GM23338 (cell line): Measurements from ENCODE around the gene LGALS8. TPM values are rescaled to one million over a fixed set of nuclear protein-coding genes. Genes with fewer than 3 reads are reported as not detected.

ENCODE experiments used
- ATAC-seq: fragments of 200-7000 bp; cut with Tn5 transposase; 3 replicates; pipeline ENCODE4 v1.9.1; 2020
- DNase-seq: peaks from one replicate; pipeline ENCODE4 v3.0.0-alpha.2; 2015; ENCODE audit warnings: low spot score
- H2AFZ ChIP-seq: fragments of 200-600 bp; sonication (generic); 2 replicates; pipeline ENCODE4 v1.8.0; 2016; ENCODE audit warnings: antibody characterized with exemption, mild to moderate bottlenecking, moderate library complexity
- H3F3A ChIP-seq: fragments of 200-600 bp; sonication (generic); replicated peaks from 2 replicates; pipeline ENCODE4 v1.8.0; 2017; ENCODE audit warnings: antibody characterized with exemption, mixed run types, low read depth
- H3K27ac ChIP-seq: fragments of 200-600 bp; sonication (generic); 2 replicates; pipeline ENCODE4 v1.6.1; 2016; ENCODE audit warnings: low read depth
- H3K27me3 ChIP-seq: fragments of 200-600 bp; sonication (generic); 2 replicates; pipeline ENCODE4 v1.8.0; 2016; ENCODE audit warnings: mild to moderate bottlenecking, mixed run types, moderate library complexity; ENCODE audit not compliant: insufficient read depth
- H3K36me3 ChIP-seq: fragments of 200-600 bp; sonication (generic); 2 replicates; pipeline ENCODE4 v1.8.0; 2016; ENCODE audit warnings: mild to moderate bottlenecking; ENCODE audit not compliant: insufficient read depth
- H3K4me1 ChIP-seq: fragments of 200-600 bp; sonication (generic); 2 replicates; pipeline ENCODE4 v1.8.0; 2016; ENCODE audit warnings: mild to moderate bottlenecking, moderate library complexity; ENCODE audit not compliant: insufficient read depth
- H3K4me2 ChIP-seq: fragments of 200-600 bp; sonication (generic); 2 replicates; pipeline ENCODE4 v1.7.1; 2017; ENCODE audit warnings: mixed run types
- H3K4me3 ChIP-seq: fragments of 200-600 bp; sonication (generic); 2 replicates; pipeline ENCODE4 v1.6.1; 2016; ENCODE audit warnings: mixed run types
- H3K79me2 ChIP-seq: fragments of 200-600 bp; sonication (generic); replicated peaks from 2 replicates; pipeline ENCODE4 v1.8.0; 2017; ENCODE audit warnings: mild to moderate bottlenecking; ENCODE audit not compliant: insufficient read depth
- H3K9me2 ChIP-seq: fragments of 200-600 bp; sonication (generic); 2 replicates; pipeline ENCODE4 v1.8.0; 2017; ENCODE audit not compliant: insufficient read depth
- H4K20me1 ChIP-seq: fragments of 200-600 bp; sonication (generic); replicated peaks from 2 replicates; pipeline ENCODE4 v1.8.0; 2017; ENCODE audit warnings: mild to moderate bottlenecking; ENCODE audit not compliant: insufficient read depth
- H3K27ac Mint-ChIP-seq: 2 replicates; pipeline ENCODE4 v1.8.0; 2020; ENCODE audit warnings: inconsistent platforms, mild to moderate bottlenecking, moderate library complexity, mixed read lengths
- H3K27me3 Mint-ChIP-seq: 3 replicates; pipeline ENCODE4 v1.8.0; 2022; ENCODE audit warnings: low read depth, mild to moderate bottlenecking, moderate library complexity, mixed read lengths, inconsistent platforms; ENCODE audit not compliant: insufficient read depth, poor library complexity
- H3K36me3 Mint-ChIP-seq: 3 replicates; pipeline ENCODE4 v1.8.0; 2021; ENCODE audit warnings: low read depth, mild to moderate bottlenecking, inconsistent platforms, moderate library complexity, mixed read lengths
- H3K4me1 Mint-ChIP-seq: 3 replicates; pipeline ENCODE4 v1.8.0; 2020; ENCODE audit warnings: mild to moderate bottlenecking, inconsistent platforms, mixed read lengths
- H3K4me3 Mint-ChIP-seq: 3 replicates; pipeline ENCODE4 v1.8.0; 2021; ENCODE audit warnings: moderate library complexity, mild to moderate bottlenecking, inconsistent platforms, mixed read lengths
- H3K9me3 Mint-ChIP-seq: 3 replicates; pipeline ENCODE4 v1.8.0; 2020; ENCODE audit warnings: moderate library complexity, mild to moderate bottlenecking, inconsistent platforms, mixed read lengths
- EZH2phosphoT487 ChIP-seq: fragments of 200-600 bp; sonication (generic); IDR thresholded peaks from one replicate; pipeline ENCODE4 v1.8.1; 2018; ENCODE audit warnings: antibody characterized with exemption; ENCODE audit not compliant: unreplicated experiment
- JUNB ChIP-seq: IDR thresholded peaks from one replicate; pipeline ENCODE4 v1.6.1; 2016; ENCODE audit warnings: antibody characterized with exemption; ENCODE audit not compliant: unreplicated experiment
- NANOG ChIP-seq: IDR thresholded peaks from 2 replicates; pipeline ENCODE4 v1.6.1; 2016; ENCODE audit warnings: antibody characterized with exemption, borderline replicate concordance
- POLR2AphosphoS5 ChIP-seq: IDR thresholded peaks from 2 replicates; pipeline ENCODE4 v1.6.1; 2016; ENCODE audit warnings: antibody characterized with exemption, low read depth
- ZNF114 ChIP-seq: fragments of 250-450 bp; sonication (Bioruptor Pico); IDR thresholded peaks from 2 replicates; pipeline ENCODE4 v1.5.0; 2020; ENCODE audit warnings: mild to moderate bottlenecking, moderate library complexity
- ZNF331 ChIP-seq: fragments of 250-450 bp; sonication (Bioruptor Pico); IDR thresholded peaks from 2 replicates; pipeline ENCODE4 v1.5.0; 2020; ENCODE audit warnings: low read depth, mild to moderate bottlenecking, moderate library complexity
- polyA plus RNA-seq: library from polyadenylated mRNA; unstranded; fragments of >200 nt; fragmentation: Nextera tagmentation; extraction: Ambion mirVana; gene quantifications from 2 replicates; pipeline ENCODE4 v1.2.1, GENCODE V29; 2016
- total RNA-seq: library from RNA; depleted of rRNA; stranded (reverse); fragments of >200 nt; shearing (Covaris generic); gene quantifications from 2 replicates; pipeline ENCODE4 v1.2.3, GENCODE V29; 2014
- TF ChIP-seq, protein P1 (sequence below): fragments of 250-450 bp; sonication (Bioruptor Pico); IDR thresholded peaks from 2 replicates; pipeline ENCODE4 v1.5.0; 2020; ENCODE audit warnings: mild to moderate bottlenecking, moderate library complexity

The LGALS8 gene
- total and polyA plus RNA-seq, 2 experiments from 2014 or later, result 10.1 to 11.5 TPM

- Mint-ChIP-seq H3K36me3 (no peaks in the 10 kb centered on the region), H3K27me3 (peaks cover 4% of the 10 kb centered on the region), H3K9me3 (no peaks in the 10 kb centered on the region), H3K27ac (no peak overlapping the region), H3K4me1 (peaks cover 9% of the 10 kb centered on the region), H3K4me3 (no peak overlapping the region)
- Histone ChIP-seq H3K9me2 (no peaks in the 10 kb centered on the region), H3K4me3 (no peak overlapping the region), H3K27me3 (no peaks in the 10 kb centered on the region), H3K36me3 (no peaks in the 10 kb centered on the region), H3K4me1 (peaks cover 4% of the 10 kb centered on the region), H2AFZ (no peak overlapping the region), H3K79me2 (no peaks in the 10 kb centered on the region), H4K20me1 (no peaks in the 10 kb centered on the region), H3K27ac (no peak overlapping the region), H3F3A (no peaks in the 10 kb centered on the region), H3K4me2 (no peak overlapping the region)
- TF ChIP-seq POLR2AphosphoS5, result no peak
- TF ChIP-seq NANOG, result no peak
- DNase-seq (no peak), ATAC-seq (no peak)
Observed at GRCh38 chr1:236511735-236512418, 11.9 kb upstream of the LGALS8 start.

GRCh38 chr1:236514703-236515442 is 8.9 kb upstream of the LGALS8 start:
- Mint-ChIP-seq H3K4me1 (peaks cover 13% of the 10 kb centered on the region), H3K9me3 (no peaks in the 10 kb centered on the region), H3K27me3 (peaks cover 4% of the 10 kb centered on the region), H3K4me3 (no peak overlapping the region), H3K36me3 (no peaks in the 10 kb centered on the region), H3K27ac (no peak overlapping the region)
- Histone ChIP-seq H3F3A (no peaks in the 10 kb centered on the region), H4K20me1 (no peaks in the 10 kb centered on the region), H3K36me3 (no peaks in the 10 kb centered on the region), H2AFZ (peak overlapping the region; percentile 29; the same call in 1 of the 2 replicates), H3K27ac (no peak overlapping the region), H3K4me3 (no peak overlapping the region), H3K4me1 (peaks cover 14% of the 10 kb centered on the region), H3K4me2 (no peak overlapping the region), H3K27me3 (no peaks in the 10 kb centered on the region), H3K79me2 (no peaks in the 10 kb centered on the region), H3K9me2 (no peaks in the 10 kb centered on the region)
- ATAC-seq, result no peak
- no peak for DNase-seq
- no peak for TF ChIP-seq ZNF331 (CRISPR knock-in tag)
- no peak for TF ChIP-seq POLR2AphosphoS5
- TF ChIP-seq ZNF114, result no peak
- no peak for TF ChIP-seq NANOG
- no peak for TF ChIP-seq EZH2phosphoT487
- no peak for TF ChIP-seq JUNB
- TF ChIP-seq, protein P1, sequence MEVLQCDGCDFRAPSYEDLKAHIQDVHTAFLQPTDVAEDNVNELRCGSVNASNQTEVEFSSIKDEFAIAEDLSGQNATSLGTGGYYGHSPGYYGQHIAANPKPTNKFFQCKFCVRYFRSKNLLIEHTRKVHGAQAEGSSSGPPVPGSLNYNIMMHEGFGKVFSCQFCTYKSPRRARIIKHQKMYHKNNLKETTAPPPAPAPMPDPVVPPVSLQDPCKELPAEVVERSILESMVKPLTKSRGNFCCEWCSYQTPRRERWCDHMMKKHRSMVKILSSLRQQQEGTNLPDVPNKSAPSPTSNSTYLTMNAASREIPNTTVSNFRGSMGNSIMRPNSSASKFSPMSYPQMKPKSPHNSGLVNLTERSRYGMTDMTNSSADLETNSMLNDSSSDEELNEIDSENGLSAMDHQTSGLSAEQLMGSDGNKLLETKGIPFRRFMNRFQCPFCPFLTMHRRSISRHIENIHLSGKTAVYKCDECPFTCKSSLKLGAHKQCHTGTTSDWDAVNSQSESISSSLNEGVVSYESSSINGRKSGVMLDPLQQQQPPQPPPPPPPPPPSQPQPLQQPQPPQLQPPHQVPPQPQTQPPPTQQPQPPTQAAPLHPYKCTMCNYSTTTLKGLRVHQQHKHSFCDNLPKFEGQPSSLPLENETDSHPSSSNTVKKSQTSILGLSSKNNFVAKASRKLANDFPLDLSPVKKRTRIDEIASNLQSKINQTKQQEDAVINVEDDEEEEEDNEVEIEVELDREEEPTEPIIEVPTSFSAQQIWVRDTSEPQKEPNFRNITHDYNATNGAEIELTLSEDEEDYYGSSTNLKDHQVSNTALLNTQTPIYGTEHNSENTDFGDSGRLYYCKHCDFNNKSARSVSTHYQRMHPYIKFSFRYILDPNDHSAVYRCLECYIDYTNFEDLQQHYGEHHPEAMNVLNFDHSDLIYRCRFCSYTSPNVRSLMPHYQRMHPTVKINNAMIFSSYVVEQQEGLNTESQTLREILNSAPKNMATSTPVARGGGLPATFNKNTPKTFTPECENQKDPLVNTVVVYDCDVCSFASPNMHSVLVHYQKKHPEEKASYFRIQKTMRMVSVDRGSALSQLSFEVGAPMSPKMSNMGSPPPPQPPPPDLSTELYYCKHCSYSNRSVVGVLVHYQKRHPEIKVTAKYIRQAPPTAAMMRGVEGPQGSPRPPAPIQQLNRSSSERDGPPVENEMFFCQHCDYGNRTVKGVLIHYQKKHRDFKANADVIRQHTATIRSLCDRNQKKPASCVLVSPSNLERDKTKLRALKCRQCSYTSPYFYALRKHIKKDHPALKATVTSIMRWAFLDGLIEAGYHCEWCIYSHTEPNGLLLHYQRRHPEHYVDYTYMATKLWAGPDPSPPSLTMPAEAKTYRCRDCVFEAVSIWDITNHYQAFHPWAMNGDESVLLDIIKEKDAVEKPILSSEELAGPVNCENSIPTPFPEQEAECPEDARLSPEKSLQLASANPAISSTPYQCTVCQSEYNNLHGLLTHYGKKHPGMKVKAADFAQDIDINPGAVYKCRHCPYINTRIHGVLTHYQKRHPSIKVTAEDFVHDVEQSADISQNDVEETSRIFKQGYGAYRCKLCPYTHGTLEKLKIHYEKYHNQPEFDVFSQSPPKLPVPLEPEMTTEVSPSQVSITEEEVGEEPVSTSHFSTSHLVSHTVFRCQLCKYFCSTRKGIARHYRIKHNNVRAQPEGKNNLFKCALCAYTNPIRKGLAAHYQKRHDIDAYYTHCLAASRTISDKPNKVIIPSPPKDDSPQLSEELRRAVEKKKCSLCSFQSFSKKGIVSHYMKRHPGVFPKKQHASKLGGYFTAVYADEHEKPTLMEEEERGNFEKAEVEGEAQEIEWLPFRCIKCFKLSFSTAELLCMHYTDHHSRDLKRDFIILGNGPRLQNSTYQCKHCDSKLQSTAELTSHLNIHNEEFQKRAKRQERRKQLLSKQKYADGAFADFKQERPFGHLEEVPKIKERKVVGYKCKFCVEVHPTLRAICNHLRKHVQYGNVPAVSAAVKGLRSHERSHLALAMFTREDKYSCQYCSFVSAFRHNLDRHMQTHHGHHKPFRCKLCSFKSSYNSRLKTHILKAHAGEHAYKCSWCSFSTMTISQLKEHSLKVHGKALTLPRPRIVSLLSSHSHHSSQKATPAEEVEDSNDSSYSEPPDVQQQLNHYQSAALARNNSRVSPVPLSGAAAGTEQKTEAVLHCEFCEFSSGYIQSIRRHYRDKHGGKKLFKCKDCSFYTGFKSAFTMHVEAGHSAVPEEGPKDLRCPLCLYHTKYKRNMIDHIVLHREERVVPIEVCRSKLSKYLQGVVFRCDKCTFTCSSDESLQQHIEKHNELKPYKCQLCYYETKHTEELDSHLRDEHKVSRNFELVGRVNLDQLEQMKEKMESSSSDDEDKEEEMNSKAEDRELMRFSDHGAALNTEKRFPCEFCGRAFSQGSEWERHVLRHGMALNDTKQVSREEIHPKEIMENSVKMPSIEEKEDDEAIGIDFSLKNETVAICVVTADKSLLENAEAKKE (CRISPR knock-in tag), result no peak
